ENCODE data around the gene SERGEF. TPM values are rescaled to one million over a fixed set of nuclear protein-coding genes. Genes with fewer than 3 reads are reported as not detected.

SERGEF gene
- polyA plus RNA-seq, 2 of the 4 experiments (the other 2 are of a cell fraction) = 20.7 to 24.1 TPM

DNA sequence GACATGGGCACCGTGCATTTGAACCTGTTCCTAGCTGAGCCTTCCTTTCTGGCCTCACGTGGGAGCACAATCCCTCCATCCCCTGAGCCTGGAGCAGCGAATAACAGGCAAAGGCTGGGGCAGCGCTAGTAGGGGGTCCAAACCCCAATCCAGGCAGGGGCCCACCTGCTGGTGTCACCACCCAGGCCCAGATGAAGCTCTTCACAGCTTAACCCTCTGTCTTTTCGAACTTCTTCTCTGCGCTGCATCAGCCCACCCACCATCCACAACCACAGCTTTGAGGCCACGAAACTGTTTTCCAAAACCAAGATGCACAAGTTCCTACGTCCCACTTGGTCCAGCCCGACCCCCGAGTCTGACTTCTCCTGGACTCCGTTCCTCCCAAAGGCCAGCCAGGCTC lies 266.8 kb downstream of the SERGEF start:
- ChIA-PET CTCF (interaction anchor here (1.3 to 9.8 kb wide), 4 partner anchors 10 to 233 kb away, joined by 3 to 94 read pairs (median 12); no protein-coding TSS in a partner anchor), POLR2A (no interaction called here)
- no peak for TF ChIP-seq EP300 (IDR thresholded peaks at IDR 0.05)
- no peak for TF ChIP-seq FOXS1 (CRISPR knock-in tag; IDR thresholded peaks at IDR 0.05)
- TF ChIP-seq HEYL (CRISPR knock-in tag; IDR thresholded peaks at IDR 0.05) = no peak
- TF ChIP-seq TP53 (CRISPR knock-in tag; IDR thresholded peaks at IDR 0.05) = no peak
- TF ChIP-seq, protein P1, sequence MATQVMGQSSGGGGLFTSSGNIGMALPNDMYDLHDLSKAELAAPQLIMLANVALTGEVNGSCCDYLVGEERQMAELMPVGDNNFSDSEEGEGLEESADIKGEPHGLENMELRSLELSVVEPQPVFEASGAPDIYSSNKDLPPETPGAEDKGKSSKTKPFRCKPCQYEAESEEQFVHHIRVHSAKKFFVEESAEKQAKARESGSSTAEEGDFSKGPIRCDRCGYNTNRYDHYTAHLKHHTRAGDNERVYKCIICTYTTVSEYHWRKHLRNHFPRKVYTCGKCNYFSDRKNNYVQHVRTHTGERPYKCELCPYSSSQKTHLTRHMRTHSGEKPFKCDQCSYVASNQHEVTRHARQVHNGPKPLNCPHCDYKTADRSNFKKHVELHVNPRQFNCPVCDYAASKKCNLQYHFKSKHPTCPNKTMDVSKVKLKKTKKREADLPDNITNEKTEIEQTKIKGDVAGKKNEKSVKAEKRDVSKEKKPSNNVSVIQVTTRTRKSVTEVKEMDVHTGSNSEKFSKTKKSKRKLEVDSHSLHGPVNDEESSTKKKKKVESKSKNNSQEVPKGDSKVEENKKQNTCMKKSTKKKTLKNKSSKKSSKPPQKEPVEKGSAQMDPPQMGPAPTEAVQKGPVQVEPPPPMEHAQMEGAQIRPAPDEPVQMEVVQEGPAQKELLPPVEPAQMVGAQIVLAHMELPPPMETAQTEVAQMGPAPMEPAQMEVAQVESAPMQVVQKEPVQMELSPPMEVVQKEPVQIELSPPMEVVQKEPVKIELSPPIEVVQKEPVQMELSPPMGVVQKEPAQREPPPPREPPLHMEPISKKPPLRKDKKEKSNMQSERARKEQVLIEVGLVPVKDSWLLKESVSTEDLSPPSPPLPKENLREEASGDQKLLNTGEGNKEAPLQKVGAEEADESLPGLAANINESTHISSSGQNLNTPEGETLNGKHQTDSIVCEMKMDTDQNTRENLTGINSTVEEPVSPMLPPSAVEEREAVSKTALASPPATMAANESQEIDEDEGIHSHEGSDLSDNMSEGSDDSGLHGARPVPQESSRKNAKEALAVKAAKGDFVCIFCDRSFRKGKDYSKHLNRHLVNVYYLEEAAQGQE (IDR thresholded peaks at IDR 0.05) = no peak
- no peak for TF ChIP-seq ZNF302 (CRISPR knock-in tag; IDR thresholded peaks at IDR 0.05)
- TF ChIP-seq POLR2A (IDR thresholded peaks at IDR 0.05; ENCODE audit: low read length) = no peak
- no peak for TF ChIP-seq FOSL2 (IDR thresholded peaks at IDR 0.05)
- TF ChIP-seq FOSL2 (CRISPR knock-in tag; IDR thresholded peaks at IDR 0.05) = no peak
- no peak for TF ChIP-seq RNF2 (IDR thresholded peaks at IDR 0.05; ENCODE audit: borderline replicate concordance, low read depth)
- TF ChIP-seq HOXA7 (CRISPR knock-in tag; IDR thresholded peaks at IDR 0.05) = no peak
- no peak for TF ChIP-seq ESRRA (IDR thresholded peaks at IDR 0.05; ENCODE audit: borderline replicate concordance, low read length)
- no peak for TF ChIP-seq HOXB5 (CRISPR knock-in tag; IDR thresholded peaks at IDR 0.05)
- no peak for TF ChIP-seq SMC3 (IDR thresholded peaks at IDR 0.05)
- TF ChIP-seq CHD4 (IDR thresholded peaks at IDR 0.05; ENCODE audit: borderline replicate concordance) = no peak
- no peak for TF ChIP-seq ZFP36 (IDR thresholded peaks at IDR 0.05; ENCODE audit: borderline replicate concordance, partially characterized antibody)
- no peak for TF ChIP-seq JUNB (IDR thresholded peaks at IDR 0.05)
- TF ChIP-seq, protein P2, sequence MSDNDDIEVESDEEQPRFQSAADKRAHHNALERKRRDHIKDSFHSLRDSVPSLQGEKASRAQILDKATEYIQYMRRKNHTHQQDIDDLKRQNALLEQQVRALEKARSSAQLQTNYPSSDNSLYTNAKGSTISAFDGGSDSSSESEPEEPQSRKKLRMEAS (IDR thresholded peaks at IDR 0.05) = no peak
- TF ChIP-seq PHF8 (IDR thresholded peaks at IDR 0.05; ENCODE audit: borderline replicate concordance, low read depth) = no peak
- H3K9me3 ChIP-seq = no peaks in the 10 kb centered on the region
- no peak overlapping the region for H3K4me3 ChIP-seq
- no peak for FAIRE-seq
- H3K4me2 ChIP-seq = no peak overlapping the region
- no peaks in the 10 kb centered on the region for H3K4me1 ChIP-seq
- 28% methylated on average over 10 of the region's 11 CpGs for WGBS (ENCODE audit: missing lambda C conversion rate)
- DNase-seq (ENCODE audit: low read depth in 1 of 2, low spot score in 1 of 2) = no peak
- H3K27ac ChIP-seq = no peak overlapping the region
- ATAC-seq = no peak

DNA sequence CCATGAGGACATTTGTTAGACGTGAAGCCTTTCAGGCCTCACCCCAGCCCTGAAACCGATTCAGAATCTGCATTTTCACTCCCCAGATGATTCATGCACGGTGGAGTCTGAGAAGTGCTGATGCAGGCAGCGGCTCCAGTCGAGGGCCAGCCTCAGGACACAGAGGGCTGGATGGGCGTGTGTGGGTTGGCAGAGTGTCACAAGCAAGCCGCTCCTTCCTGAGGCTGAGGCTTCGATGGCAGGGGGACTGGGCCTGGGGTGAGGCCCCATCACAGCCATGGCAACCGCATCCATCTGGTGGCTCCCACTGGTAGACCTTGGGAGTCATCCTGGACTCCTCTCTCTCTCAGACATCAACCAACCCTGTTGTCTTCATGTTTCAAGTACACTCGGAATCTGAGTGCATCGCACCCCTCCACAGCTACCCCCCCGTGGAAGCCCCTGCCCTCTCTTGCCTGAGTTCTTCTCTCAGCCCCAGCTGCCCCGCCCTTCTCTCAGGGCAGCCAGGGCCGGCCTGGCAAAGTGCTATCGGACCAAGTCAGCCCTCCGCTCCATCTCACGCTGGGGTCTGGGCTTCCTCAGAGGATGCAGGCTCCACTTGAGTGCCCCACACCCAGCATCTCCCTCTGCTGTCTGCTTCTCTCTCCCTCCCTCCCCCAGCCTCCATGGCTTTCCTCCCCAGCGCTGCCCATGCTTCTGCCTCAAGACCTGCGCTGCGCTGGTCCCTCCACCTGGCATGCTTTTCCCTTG lies 267.6 kb downstream of the SERGEF start:
- Histone ChIP-seq H3K27ac (no peak overlapping the region), H3K4me1 (no peaks in the 10 kb centered on the region), H3K9me3 (no peaks in the 10 kb centered on the region), H3K4me2 (no peak overlapping the region), H3K4me3 (no peak overlapping the region)
- ChIA-PET CTCF (interaction anchor here (1.3 to 9.8 kb wide), 3 partner anchors 12 to 234 kb away, joined by 3 to 94 read pairs (median 19); no protein-coding TSS in a partner anchor), POLR2A (no interaction called here)
- no peak for FAIRE-seq
- TF ChIP-seq NR3C1 (IDR thresholded peaks at IDR 0.05) (no peak), SMC3 (IDR thresholded peaks at IDR 0.05) (no peak), HOXB13 (CRISPR knock-in tag; IDR thresholded peaks at IDR 0.05; ENCODE audit: low read depth) (no peak), MAFK (IDR thresholded peaks at IDR 0.05; ENCODE audit: partially characterized antibody) (no peak), JUNB (IDR thresholded peaks at IDR 0.05) (no peak), CBX8 (IDR thresholded peaks at IDR 0.05) (no peak), POLR2A (IDR thresholded peaks at IDR 0.05; ENCODE audit: low read length) (no peak), RAD21 (conservative IDR thresholded peaks at IDR 0.05 in 1 of 2, IDR thresholded peaks at IDR 0.05 in 1 of 2) (no peak), ZNF302 (CRISPR knock-in tag; IDR thresholded peaks at IDR 0.05) (no peak), RCOR1 (IDR thresholded peaks at IDR 0.05; ENCODE audit: low read depth, low read length) (no peak), KDM1A (IDR thresholded peaks at IDR 0.05; ENCODE audit: low read depth) (no peak), NPAS2 (CRISPR knock-in tag; IDR thresholded peaks at IDR 0.05; ENCODE audit: borderline replicate concordance) (no peak), EHF (CRISPR knock-in tag; IDR thresholded peaks at IDR 0.05) (no peak), HEYL (CRISPR knock-in tag; IDR thresholded peaks at IDR 0.05) (no peak), SREBF2 (IDR thresholded peaks at IDR 0.05) (no peak), FOSL2 (IDR thresholded peaks at IDR 0.05) (no peak), FOSL2 (CRISPR knock-in tag; IDR thresholded peaks at IDR 0.05) (no peak)
- TF ChIP-seq, protein P3, sequence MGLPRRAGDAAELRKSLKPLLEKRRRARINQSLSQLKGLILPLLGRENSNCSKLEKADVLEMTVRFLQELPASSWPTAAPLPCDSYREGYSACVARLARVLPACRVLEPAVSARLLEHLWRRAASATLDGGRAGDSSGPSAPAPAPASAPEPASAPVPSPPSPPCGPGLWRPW (IDR thresholded peaks at IDR 0.05) = no peak
- TF ChIP-seq, protein P4, sequence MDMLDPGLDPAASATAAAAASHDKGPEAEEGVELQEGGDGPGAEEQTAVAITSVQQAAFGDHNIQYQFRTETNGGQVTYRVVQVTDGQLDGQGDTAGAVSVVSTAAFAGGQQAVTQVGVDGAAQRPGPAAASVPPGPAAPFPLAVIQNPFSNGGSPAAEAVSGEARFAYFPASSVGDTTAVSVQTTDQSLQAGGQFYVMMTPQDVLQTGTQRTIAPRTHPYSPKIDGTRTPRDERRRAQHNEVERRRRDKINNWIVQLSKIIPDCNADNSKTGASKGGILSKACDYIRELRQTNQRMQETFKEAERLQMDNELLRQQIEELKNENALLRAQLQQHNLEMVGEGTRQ (IDR thresholded peaks at IDR 0.05) = no peak
- TF ChIP-seq, protein P2 (IDR thresholded peaks at IDR 0.05) = no peak
- TF ChIP-seq, protein P5, sequence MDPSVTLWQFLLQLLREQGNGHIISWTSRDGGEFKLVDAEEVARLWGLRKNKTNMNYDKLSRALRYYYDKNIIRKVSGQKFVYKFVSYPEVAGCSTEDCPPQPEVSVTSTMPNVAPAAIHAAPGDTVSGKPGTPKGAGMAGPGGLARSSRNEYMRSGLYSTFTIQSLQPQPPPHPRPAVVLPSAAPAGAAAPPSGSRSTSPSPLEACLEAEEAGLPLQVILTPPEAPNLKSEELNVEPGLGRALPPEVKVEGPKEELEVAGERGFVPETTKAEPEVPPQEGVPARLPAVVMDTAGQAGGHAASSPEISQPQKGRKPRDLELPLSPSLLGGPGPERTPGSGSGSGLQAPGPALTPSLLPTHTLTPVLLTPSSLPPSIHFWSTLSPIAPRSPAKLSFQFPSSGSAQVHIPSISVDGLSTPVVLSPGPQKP (IDR thresholded peaks at IDR 0.05; ENCODE audit: low read depth, low read length) = no peak
- ATAC-seq = no peak
- WGBS (ENCODE audit: missing lambda C conversion rate) = 55% methylated on average over 14 of the region's 20 CpGs
- DNase-seq (ENCODE audit: low read depth in 1 of 2, low spot score in 1 of 2) = no peak

Measured in A549 (cell line).